ENCODE data around the gene SH3PXD2A. TPM values are rescaled to one million over a fixed set of nuclear protein-coding genes. Genes with fewer than 3 reads are reported as not detected.

SH3PXD2A gene
- total RNA-seq, 1 donor from 2014 or later: 12.2 TPM

- Histone ChIP-seq H3K36me3 (ENCODE audit: control insufficient read depth, insufficient read depth, low read length) (no peaks in the 10 kb centered on the region), H3K4me3 (ENCODE audit: low read depth, low read length) (no peak overlapping the region), H3K27me3 (ENCODE audit: control insufficient read depth, insufficient read depth, low read length) (no peaks in the 10 kb centered on the region)
- peak; percentile 26 for DNase-seq (ENCODE audit: low read depth)
- TF ChIP-seq CTCF (IDR thresholded peaks at IDR 0.05; ENCODE audit: insufficient read depth, low read length, poor library complexity, severe bottlenecking): peak; percentile 82
Observed at GRCh38 chr10:103598654-103599115, 256.7 kb downstream of the SH3PXD2A start.

- no peak for DNase-seq (ENCODE audit: low read depth)
- no peaks in the 10 kb centered on the region for H3K36me3 ChIP-seq (ENCODE audit: control insufficient read depth, insufficient read depth, low read length)
- no peak overlapping the region for H3K4me3 ChIP-seq (ENCODE audit: low read depth, low read length)
- no peak for TF ChIP-seq CTCF (IDR thresholded peaks at IDR 0.05; ENCODE audit: insufficient read depth, low read length, poor library complexity, severe bottlenecking)
- no peaks in the 10 kb centered on the region for H3K27me3 ChIP-seq (ENCODE audit: control insufficient read depth, insufficient read depth, low read length)
Observed at GRCh38 chr10:103597003-103597402, 258.4 kb downstream of the SH3PXD2A start.

- TF ChIP-seq CTCF (IDR thresholded peaks at IDR 0.05; ENCODE audit: insufficient read depth, low read length, poor library complexity, severe bottlenecking): no peak
- DNase-seq (ENCODE audit: low read depth): no peak
- Histone ChIP-seq H3K27me3 (ENCODE audit: control insufficient read depth, insufficient read depth, low read length) (no peaks in the 10 kb centered on the region), H3K4me3 (ENCODE audit: low read depth, low read length) (no peak overlapping the region), H3K36me3 (ENCODE audit: control insufficient read depth, insufficient read depth, low read length) (no peaks in the 10 kb centered on the region)
Observed at GRCh38 chr10:103595933-103596726, 259.2 kb downstream of the SH3PXD2A start.

GRCh38 chr10:103593022-103593570, 262.3 kb downstream of the SH3PXD2A start:
- Histone ChIP-seq H3K4me3 (ENCODE audit: low read depth, low read length) (no peak overlapping the region), H3K36me3 (ENCODE audit: control insufficient read depth, insufficient read depth, low read length) (no peaks in the 10 kb centered on the region), H3K27me3 (ENCODE audit: control insufficient read depth, insufficient read depth, low read length) (no peaks in the 10 kb centered on the region)
- TF ChIP-seq CTCF (IDR thresholded peaks at IDR 0.05; ENCODE audit: insufficient read depth, low read length, poor library complexity, severe bottlenecking): no peak
- no peak for DNase-seq (ENCODE audit: low read depth)

- no peak for DNase-seq (ENCODE audit: low read depth)
- no peaks in the 10 kb centered on the region for H3K36me3 ChIP-seq (ENCODE audit: control insufficient read depth, insufficient read depth, low read length)
- H3K27me3 ChIP-seq (ENCODE audit: control insufficient read depth, insufficient read depth, low read length): no peaks in the 10 kb centered on the region
- peak; percentile 84 for TF ChIP-seq CTCF (IDR thresholded peaks at IDR 0.05; ENCODE audit: insufficient read depth, low read length, poor library complexity, severe bottlenecking)
- no peak overlapping the region for H3K4me3 ChIP-seq (ENCODE audit: low read depth, low read length)
Observed at GRCh38 chr10:103592186-103593021, 263.0 kb downstream of the SH3PXD2A start.
